Ovary (tissue), 3 donors: ENCODE measurements around the gene MBD5.

ENCODE experiments used
- CTCF ChIP-seq, 3 donors: fragments of 450-650 bp in 2 of 3; fragments of 200-600 bp in 1 of 3; IDR thresholded peaks; one replicate each; pipeline versions ENCODE4 v1.5.1 to v1.8.0; 2016 to 2022; ENCODE audit warnings: antibody characterized with exemption in 3 of 3, mild to moderate bottlenecking in 1 of 3
- POLR2A ChIP-seq: fragments of 450-650 bp; IDR thresholded peaks from one replicate; pipeline ENCODE4 v1.6.1; 2017; ENCODE audit warnings: antibody characterized with exemption, mild to moderate bottlenecking, moderate library complexity
- donor health status: DM: no; HTN: no; CAD: no.

GRCh38 chr2:148530350-148530749, 509.5 kb downstream of the MBD5 start:
- TF ChIP-seq POLR2A (no peak), CTCF (IDR thresholded peaks at IDR 0.05) (no peak)
